GM13977 (cell line): Measurements from ENCODE around the gene PAQR4.

Source experiments
- DNase-seq: peaks from one replicate; pipeline ENCODE4 v3.0.0; 2012; ENCODE audit warnings: low spot score
- in situ Hi-C: fragments of 300-500 bp; cut with MboI; formaldehyde crosslinking; loops from one replicate; pipeline ENCODE4 v1.12.0; 2022; ENCODE audit warnings: low sequenced_read_pairs, low pct_unique_long_range_greater_than_20kb, mixed read lengths, inconsistent platforms; ENCODE audit not compliant: unreplicated experiment
- TF ChIP-seq, protein P1 (sequence below): IDR thresholded peaks from 2 replicates; pipeline ENCODE4 v1.5.1; 2012; ENCODE audit warnings: mild to moderate bottlenecking, control low read depth; ENCODE audit not compliant: insufficient read depth; ENCODE audit errors: extremely low read depth, missing control alignments

Gene PAQR4

DNA sequence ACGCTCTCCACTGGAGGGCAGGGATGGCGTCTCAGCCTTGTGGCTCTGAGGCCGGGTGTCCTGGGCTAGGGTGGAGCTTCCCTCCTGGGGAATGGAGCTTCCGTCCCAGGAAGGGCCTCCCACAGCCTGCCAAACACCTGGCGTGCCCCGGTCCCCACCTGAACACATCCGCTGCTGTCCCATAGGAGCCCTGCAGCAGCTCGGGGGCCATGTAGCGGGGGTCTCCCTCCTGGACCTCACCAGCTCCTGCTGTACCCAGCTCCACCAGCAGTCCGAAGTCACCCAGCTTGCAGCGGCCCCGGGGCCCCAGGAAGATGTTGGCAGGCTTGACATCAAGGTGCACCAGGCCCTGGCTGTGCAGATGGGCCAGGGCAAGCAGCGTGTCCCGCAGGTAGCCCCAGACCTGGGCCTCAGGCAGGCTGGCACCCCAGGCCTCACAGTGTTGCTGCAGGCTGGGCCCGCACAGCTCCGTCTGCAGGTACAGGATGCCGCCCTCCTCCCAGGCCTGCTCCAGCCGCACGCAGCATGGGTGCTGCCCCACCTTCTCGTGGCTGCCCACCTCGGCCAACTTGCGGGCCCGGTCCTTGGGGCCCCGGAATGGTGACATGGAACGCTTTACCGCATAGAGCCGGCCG, 6.1 kb downstream of the PAQR4 start:
- in situ Hi-C loops, result no loop called here
- no peak for DNase-seq
- TF ChIP-seq, protein P1, sequence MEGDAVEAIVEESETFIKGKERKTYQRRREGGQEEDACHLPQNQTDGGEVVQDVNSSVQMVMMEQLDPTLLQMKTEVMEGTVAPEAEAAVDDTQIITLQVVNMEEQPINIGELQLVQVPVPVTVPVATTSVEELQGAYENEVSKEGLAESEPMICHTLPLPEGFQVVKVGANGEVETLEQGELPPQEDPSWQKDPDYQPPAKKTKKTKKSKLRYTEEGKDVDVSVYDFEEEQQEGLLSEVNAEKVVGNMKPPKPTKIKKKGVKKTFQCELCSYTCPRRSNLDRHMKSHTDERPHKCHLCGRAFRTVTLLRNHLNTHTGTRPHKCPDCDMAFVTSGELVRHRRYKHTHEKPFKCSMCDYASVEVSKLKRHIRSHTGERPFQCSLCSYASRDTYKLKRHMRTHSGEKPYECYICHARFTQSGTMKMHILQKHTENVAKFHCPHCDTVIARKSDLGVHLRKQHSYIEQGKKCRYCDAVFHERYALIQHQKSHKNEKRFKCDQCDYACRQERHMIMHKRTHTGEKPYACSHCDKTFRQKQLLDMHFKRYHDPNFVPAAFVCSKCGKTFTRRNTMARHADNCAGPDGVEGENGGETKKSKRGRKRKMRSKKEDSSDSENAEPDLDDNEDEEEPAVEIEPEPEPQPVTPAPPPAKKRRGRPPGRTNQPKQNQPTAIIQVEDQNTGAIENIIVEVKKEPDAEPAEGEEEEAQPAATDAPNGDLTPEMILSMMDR, result no peak

DNA sequence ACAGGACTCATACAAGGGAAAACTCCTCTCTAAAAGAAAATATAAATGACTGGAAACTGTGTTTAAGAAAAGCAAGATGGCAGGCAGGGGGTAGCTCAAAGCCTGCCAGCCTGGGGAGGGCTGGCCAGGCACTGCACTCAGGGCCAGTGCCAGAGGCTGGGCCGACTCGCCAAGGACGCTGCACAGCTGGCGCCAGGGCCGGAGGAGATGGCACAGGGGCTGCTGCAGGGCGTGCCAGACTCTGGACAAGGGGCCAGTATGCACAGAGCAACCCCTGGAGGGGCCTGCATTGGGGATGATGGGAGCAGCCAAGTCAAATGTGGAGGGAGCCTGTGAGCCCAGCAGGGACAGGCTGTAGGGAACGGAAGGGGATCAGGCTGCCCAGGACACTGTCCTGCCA, 7.1 kb downstream of the PAQR4 start:
- no peak for DNase-seq
- TF ChIP-seq, protein P1, result no peak
- in situ Hi-C loops, result no loop called here

DNA sequence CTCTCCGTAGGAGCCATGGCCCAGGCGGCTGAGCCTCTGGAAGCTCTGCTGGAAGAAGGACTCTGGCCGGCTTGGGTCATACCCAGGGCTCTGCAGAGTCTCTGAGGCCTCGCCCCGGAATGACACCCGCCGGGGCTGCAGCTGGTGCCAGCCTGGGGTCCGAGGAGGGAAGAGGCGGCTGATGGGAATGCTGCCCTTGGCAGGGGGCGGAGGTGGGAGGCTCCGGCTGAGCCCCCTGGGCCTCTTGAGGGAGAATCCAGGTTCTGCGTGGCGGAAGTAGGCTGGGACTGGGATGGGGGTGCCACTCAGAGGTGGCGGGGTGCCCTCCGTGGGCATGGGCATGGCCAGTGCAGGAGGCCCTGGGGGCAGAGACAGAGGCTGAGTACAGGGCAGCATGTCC, 7.5 kb downstream of the PAQR4 start:
- TF ChIP-seq, protein P1, result no peak
- no peak for DNase-seq
- in situ Hi-C loops, result no loop called here

DNA sequence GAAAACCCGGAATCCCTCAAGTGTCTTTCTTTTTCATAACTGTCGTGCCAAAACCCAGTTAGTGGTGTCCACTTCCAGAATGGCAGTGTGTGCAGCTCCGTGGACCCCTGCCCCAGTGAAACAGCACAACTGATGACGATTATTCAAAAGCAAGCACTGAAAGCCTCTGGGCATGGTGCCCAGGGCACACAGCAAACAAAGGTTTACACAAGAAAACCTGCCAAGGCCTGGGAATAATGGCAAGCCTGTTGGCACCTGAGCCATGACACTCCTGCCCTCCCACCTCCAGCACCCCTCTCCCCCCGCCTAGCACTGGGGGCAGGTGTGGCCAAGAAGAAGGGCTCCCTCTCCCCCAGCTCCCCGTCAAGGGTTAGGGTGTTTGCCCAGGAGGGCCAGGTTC, 8.3 kb downstream of the PAQR4 start:
- TF ChIP-seq, protein P1, result no peak
- DNase-seq, result no peak
- in situ Hi-C loops, result no loop called here

DNA sequence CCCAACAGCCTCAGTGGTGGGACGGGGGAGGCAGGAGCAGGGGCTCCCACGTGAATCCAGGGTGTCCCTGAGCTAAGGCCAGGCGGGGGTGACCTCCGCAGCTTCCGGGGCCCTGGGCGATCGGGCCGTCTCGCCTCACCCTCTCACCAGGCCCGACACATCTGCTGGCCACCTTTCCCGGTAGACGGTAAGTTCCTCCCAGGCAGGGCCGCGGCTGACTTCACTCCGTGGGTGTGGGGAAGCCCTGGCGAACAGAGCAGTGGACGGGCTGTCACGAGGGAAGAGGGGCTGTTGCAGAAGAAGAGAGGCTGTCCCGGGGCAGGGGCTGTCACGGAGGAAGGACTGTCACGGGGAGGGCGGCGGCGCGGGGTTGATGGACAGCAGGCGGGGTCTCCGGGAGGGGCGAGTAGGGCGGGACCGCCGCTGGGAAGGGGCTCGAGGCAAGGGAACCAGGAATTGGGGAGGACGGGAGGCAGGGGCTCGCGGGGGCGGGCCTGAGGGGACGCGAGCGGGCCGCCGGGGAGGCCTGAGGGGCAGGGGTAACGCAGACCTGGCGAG, 10.6 kb downstream of the PAQR4 start:
- in situ Hi-C loops, result no loop called here
- peak; percentile 56 for DNase-seq
- TF ChIP-seq, protein P1, result no peak

DNA sequence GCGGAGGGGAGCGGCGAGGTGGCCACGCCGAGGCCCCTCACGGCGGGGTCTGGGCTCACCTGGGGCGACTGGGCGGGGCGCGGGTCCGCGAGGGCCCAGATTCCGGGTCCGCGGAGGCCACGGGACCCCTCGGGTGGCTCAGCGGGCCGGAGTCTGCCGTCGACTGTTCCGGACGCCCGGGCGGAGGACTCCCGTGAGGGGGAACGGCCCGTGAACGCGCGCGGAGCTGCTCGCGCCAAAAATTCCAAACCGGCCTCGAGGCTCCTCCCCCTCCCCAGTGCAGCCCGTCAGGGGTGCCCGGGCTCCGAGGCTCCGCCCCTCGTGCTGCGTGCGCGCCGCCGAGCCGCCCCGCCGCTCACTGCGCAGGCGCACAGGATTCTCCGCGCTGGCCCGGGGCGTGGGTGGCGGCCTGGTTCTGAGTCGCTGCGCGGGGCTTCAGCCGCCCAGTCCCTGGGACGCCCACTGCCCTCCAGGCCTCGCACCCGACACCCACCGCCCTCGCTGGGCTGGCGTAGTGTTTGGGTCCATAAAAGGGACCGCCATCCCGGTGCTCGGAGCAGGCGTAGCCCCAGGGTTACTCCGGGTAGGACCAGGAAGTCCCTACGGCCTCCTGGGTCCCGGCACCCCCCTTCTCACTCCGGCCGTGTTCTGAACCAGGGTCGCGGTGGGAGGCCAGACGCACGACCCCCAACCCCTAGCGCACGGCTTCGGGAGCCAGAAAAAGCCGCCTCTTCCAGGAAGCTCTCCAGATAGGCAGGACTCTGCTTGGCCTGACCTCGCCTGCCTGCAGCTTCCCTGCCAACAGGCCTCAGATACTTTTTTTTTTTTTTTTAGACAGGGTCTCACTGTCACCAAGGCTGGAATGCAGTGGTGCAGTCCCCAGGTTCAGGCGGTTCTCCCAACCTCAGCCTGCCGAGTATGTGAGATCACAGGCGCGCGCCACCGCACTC, 11.4 kb downstream of the PAQR4 start, which contains the start of gene PKMYT1:
PKMYT1 (minus strand) TSS at position 220 of the 950 bp plus-strand sequence. CDS start 789 bp downstream, outside the sequence.
- peak; percentile 100 for DNase-seq
- in situ Hi-C loops, result no loop called here
- TF ChIP-seq, protein P1, result no peak
